Smooth muscle cell (in vitro differentiated cells): ENCODE data around the gene PHRF1. TPM values are rescaled to one million over a fixed set of nuclear protein-coding genes. Genes with fewer than 3 reads are reported as not detected.

ENCODE experiments used
- DNase-seq: peaks from one replicate; lab custom pipeline; 2025; ENCODE audit not compliant: unreplicated experiment; lab: John Stamatoyannopoulos, UW
- H2AFZ ChIP-seq: fragments of 200-600 bp; sonication (generic); 2 replicates; pipeline ENCODE4 v1.6.0; 2016; ENCODE audit warnings: antibody characterized with exemption, low read depth, mild to moderate bottlenecking
- H3F3A ChIP-seq: fragments of 200-600 bp; sonication (generic); 2 replicates; pipeline ENCODE4 v1.6.0; 2017; ENCODE audit warnings: antibody characterized with exemption, low read depth
- H3K27ac ChIP-seq: fragments of 200-600 bp; sonication (generic); 2 replicates; pipeline ENCODE4 v1.5.1; 2016; ENCODE audit warnings: low read depth, mild to moderate bottlenecking
- H3K27me3 ChIP-seq: fragments of 200-600 bp; sonication (generic); 2 replicates; pipeline ENCODE4 v1.6.1; 2016; ENCODE audit warnings: low read depth, mild to moderate bottlenecking
- H3K36me3 ChIP-seq: fragments of 200-600 bp; sonication (generic); 2 replicates; pipeline ENCODE4 v1.5.1; 2016; ENCODE audit warnings: low read depth
- H3K4me1 ChIP-seq: fragments of 200-600 bp; sonication (generic); 2 replicates; pipeline ENCODE4 v1.5.1; 2016; ENCODE audit warnings: low read depth
- H3K4me2 ChIP-seq: fragments of 200-600 bp; sonication (generic); 2 replicates; pipeline ENCODE4 v1.6.0; 2016; ENCODE audit warnings: mild to moderate bottlenecking
- H3K4me3 ChIP-seq: fragments of 200-600 bp; sonication (generic); 2 replicates; pipeline ENCODE4 v1.5.1; 2016; ENCODE audit warnings: mild to moderate bottlenecking
- H3K79me2 ChIP-seq: fragments of 200-600 bp; sonication (generic); 2 replicates; pipeline ENCODE4 v1.6.0; 2016; ENCODE audit warnings: low read depth, mild to moderate bottlenecking
- H3K9ac ChIP-seq: fragments of 200-600 bp; sonication (generic); 2 replicates; pipeline ENCODE4 v1.6.0; 2016; ENCODE audit warnings: low read depth
- H3K9me3 ChIP-seq: fragments of 200-600 bp; sonication (generic); replicated peaks from 2 replicates; pipeline ENCODE4 v1.5.1; 2016; ENCODE audit warnings: low read depth
- H4K20me1 ChIP-seq: fragments of 200-600 bp; sonication (generic); 2 replicates; pipeline ENCODE4 v1.6.0; 2016; ENCODE audit warnings: low read depth
- WGBS: methylation state at CpG from one replicate; pipeline ENCODE4 v1.1.7; 2016; ENCODE audit warnings: low lambda C conversion rate; 5-methylcytosine and 5-hydroxymethylcytosine counted together
- polyA plus RNA-seq: library from polyadenylated mRNA; unstranded; fragments of >200 nt; fragmentation: Nextera tagmentation; extraction: Ambion mirVana; gene quantifications from 2 replicates; pipeline ENCODE4 v1.2.1, GENCODE V29; 2016
- total RNA-seq: library from RNA; depleted of rRNA; stranded (reverse); fragments of >200 nt; gene quantifications from 2 replicates; pipeline ENCODE4 v1.2.3, GENCODE V29; 2014
- TF ChIP-seq, protein P1 (sequence below): fragments of 200-600 bp; sonication (generic); IDR thresholded peaks from 2 replicates; pipeline ENCODE4 v1.5.1; 2017; ENCODE audit warnings: borderline replicate concordance, mild to moderate bottlenecking, antibody characterized with exemption; ENCODE audit not compliant: insufficient read depth, poor library complexity, severe bottlenecking

The PHRF1 gene
- total and polyA plus RNA-seq, 2 experiments from 2014 or later = 11.6 to 20.2 TPM

DNA sequence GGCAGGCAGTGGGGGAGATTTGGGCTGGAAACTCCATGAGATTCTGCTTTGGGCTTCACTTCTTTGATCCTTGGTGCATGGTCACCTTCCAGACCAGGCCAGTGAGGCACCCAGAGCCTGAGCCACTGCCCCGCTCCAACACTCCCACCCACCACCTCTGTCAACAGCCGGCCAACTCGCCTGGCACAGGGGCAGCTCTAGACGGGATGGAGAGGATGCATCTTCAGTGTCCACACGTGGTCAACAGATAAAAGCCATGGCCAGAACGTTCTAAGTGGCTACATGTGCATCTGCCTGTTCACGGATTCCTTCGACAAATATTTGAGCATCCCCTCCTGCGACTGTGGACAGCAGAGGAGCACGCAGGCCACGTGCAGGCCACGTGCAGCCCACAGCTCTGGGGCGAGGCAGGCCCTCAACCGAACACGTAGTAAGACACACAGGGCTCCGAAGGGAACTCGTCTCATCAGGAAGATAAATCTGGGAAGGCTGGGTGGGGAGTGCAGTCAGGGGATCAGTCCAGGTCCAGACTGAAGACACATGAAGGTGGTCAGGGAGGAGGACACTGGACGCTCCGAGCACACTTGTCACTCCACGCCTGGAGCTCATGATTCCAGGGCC is 37.7 kb upstream of the PHRF1 start:
- Histone ChIP-seq H3K36me3 (no peaks in the 10 kb centered on the region), H3K4me2 (no peak overlapping the region), H3K9me3 (no peaks in the 10 kb centered on the region), H3K27ac (no peak overlapping the region), H3K9ac (no peak overlapping the region), H3K79me2 (peaks cover 14% of the 10 kb centered on the region), H3K4me1 (peaks cover 5% of the 10 kb centered on the region), H3F3A (no peaks in the 10 kb centered on the region), H3K27me3 (no peaks in the 10 kb centered on the region), H3K4me3 (no peak overlapping the region), H2AFZ (no peak overlapping the region), H4K20me1 (peaks cover 11% of the 10 kb centered on the region)
- TF ChIP-seq, protein P1, sequence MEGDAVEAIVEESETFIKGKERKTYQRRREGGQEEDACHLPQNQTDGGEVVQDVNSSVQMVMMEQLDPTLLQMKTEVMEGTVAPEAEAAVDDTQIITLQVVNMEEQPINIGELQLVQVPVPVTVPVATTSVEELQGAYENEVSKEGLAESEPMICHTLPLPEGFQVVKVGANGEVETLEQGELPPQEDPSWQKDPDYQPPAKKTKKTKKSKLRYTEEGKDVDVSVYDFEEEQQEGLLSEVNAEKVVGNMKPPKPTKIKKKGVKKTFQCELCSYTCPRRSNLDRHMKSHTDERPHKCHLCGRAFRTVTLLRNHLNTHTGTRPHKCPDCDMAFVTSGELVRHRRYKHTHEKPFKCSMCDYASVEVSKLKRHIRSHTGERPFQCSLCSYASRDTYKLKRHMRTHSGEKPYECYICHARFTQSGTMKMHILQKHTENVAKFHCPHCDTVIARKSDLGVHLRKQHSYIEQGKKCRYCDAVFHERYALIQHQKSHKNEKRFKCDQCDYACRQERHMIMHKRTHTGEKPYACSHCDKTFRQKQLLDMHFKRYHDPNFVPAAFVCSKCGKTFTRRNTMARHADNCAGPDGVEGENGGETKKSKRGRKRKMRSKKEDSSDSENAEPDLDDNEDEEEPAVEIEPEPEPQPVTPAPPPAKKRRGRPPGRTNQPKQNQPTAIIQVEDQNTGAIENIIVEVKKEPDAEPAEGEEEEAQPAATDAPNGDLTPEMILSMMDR = no peak
- 93% methylated on average over 20 of the region's 20 CpGs for WGBS
- no peak for DNase-seq

GRCh38 chr11:539971-540481 is 36.2 kb upstream of the PHRF1 start:
- H3F3A ChIP-seq = no peaks in the 10 kb centered on the region
- no peak overlapping the region for H3K4me2 ChIP-seq
- no peaks in the 10 kb centered on the region for H3K27me3 ChIP-seq
- H3K27ac ChIP-seq = no peak overlapping the region
- TF ChIP-seq, protein P1 = no peak
- DNase-seq = no peak
- H3K79me2 ChIP-seq = no peaks in the 10 kb centered on the region
- no peak overlapping the region for H3K4me3 ChIP-seq
- H3K36me3 ChIP-seq = no peaks in the 10 kb centered on the region
- H2AFZ ChIP-seq = no peak overlapping the region
- H4K20me1 ChIP-seq = no peaks in the 10 kb centered on the region
- peaks cover 5% of the 10 kb centered on the region for H3K4me1 ChIP-seq
- H3K9ac ChIP-seq = no peak overlapping the region
- H3K9me3 ChIP-seq = no peaks in the 10 kb centered on the region
- WGBS = 94% methylated on average over 8 of the region's 8 CpGs

DNA sequence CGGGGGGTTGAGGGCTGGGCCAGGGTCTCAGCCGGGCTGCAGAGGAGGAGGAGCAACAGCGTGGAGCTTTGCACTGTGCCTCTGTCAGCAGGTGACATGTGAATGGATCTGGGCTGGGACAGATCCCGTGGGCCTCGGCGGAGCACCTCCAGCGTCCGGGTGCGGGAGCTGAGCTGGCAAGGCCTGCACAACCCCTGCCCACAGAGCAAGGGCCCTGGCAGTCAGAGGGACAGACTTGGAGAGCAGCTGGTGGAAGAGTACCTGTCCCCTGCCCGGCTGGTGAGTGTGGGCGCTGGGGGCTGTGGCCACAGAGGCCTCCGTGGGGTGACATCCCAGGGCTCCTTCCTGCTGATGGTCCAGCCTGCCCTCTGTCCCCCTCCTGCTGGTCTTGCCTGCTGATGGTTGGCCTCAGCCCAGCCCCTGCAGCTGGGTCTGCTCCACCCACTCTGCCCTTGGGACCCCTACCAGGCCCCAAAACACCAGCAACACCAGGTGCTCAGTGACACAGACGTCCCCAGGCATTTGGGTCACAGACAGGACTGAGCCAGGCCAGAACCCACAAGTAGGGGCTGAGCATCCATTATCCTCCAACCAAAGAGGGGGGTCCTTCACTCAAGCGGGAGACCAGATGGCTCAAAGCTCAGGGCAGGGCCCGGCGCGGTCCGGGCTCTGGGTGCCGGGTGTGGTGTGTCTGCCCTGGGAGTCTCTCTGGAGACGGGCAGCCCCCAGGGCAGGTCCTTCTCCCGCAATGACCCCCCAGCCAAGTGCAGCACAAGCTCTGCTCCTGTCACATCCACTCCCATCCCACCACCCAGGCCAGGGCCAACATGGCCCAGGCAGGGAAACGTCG is 35.5 kb upstream of the PHRF1 start:
- 93% methylated on average over 23 of the region's 23 CpGs for WGBS
- TF ChIP-seq, protein P1 = no peak
- no peak for DNase-seq

More for the DNA sequence above, 35.5 kb upstream of the PHRF1 start:
- Histone ChIP-seq H2AFZ (no peak overlapping the region), H3F3A (no peaks in the 10 kb centered on the region), H3K9me3 (no peaks in the 10 kb centered on the region), H3K79me2 (no peaks in the 10 kb centered on the region), H3K27me3 (no peaks in the 10 kb centered on the region), H3K4me3 (no peak overlapping the region), H3K4me1 (peaks cover 5% of the 10 kb centered on the region), H3K36me3 (no peaks in the 10 kb centered on the region), H3K27ac (no peak overlapping the region), H4K20me1 (no peaks in the 10 kb centered on the region), H3K4me2 (no peak overlapping the region), H3K9ac (no peak overlapping the region)
